Body of pancreas (tissue), 4 donors: ENCODE results near the gene GPRIN2.
"Not testable (repeated sequence)": the region's sequence is repeated elsewhere in the genome, so short reads cannot be mapped to it uniquely, and the experiment has no call there.

Experiments
- CTCF ChIP-seq, 7 experiments: fragments of 450-650 bp in 4 of 7; fragments of 200-600 bp in 3 of 7; sonication (generic) in 3 of 7; IDR thresholded peaks; one replicate each; pipeline ENCODE4 v1.5.1; 2016 to 2019; ENCODE audit warnings: antibody characterized with exemption in 7 of 7
- POLR2A ChIP-seq, 3 donors: fragments of 450-650 bp; IDR thresholded peaks; one replicate each; pipeline ENCODE4 v1.6.1; 2016; ENCODE audit warnings: antibody characterized with exemption in 3 of 3, mild to moderate bottlenecking in 2 of 3

- not testable (repeated sequence) for TF ChIP-seq CTCF, POLR2A (IDR thresholded peaks at IDR 0.05)
These were observed 31.1 kb upstream of the GPRIN2 start for GRCh38 chr10:46587546-46587945.
